OCI-LY3 (cell line): Measurements from ENCODE around the gene NUP93.

ENCODE experiments used
- H2AFZ ChIP-seq: fragments of 200-600, 300-600 bp; shearing (Covaris generic); 2 replicates; pipeline ENCODE4 v1.6.0; 2014; ENCODE audit warnings: antibody characterized with exemption, low read depth, low read length
- H3K27ac ChIP-seq: fragments of 200-600, 300-600 bp; sonication (generic); 2 replicates; pipeline ENCODE4 v1.5.1; 2014; ENCODE audit warnings: mild to moderate bottlenecking, low read length, moderate library complexity, mixed read lengths
- H3K27me3 ChIP-seq: fragments of 200-600, 300-600 bp; sonication (generic); 2 replicates; pipeline ENCODE4 v1.6.1; 2014; ENCODE audit warnings: low read depth, low read length, mixed read lengths
- H3K36me3 ChIP-seq: fragments of 200-600, 300-600 bp; sonication (generic); replicated peaks from 2 replicates; pipeline ENCODE3; 2014; ENCODE audit warnings: low read depth, low read length, mixed read lengths
- H3K4me1 ChIP-seq: fragments of 300-600, 200-600 bp; sonication (generic); 2 replicates; pipeline ENCODE4 v1.6.1; 2014; ENCODE audit warnings: low read length, mixed read lengths
- H3K4me2 ChIP-seq: fragments of 200-600, 300-600 bp; sonication (generic); 2 replicates; pipeline ENCODE4 v1.6.1; 2014; ENCODE audit warnings: low read length, mixed read lengths
- H3K4me3 ChIP-seq: fragments of 300-600, 200-600 bp; sonication (generic); 2 replicates; pipeline ENCODE4 v1.5.1; 2014; ENCODE audit warnings: antibody characterized with exemption, mild to moderate bottlenecking, low read length, moderate library complexity
- H3K79me2 ChIP-seq: fragments of 300-600, 200-600 bp; shearing (Covaris generic); 2 replicates; pipeline ENCODE4 v1.6.1; 2014; ENCODE audit warnings: mild to moderate bottlenecking, low read length, mixed read lengths
- H3K9ac ChIP-seq: fragments of 300-600, 200-600 bp; shearing (Covaris generic); 2 replicates; pipeline ENCODE4 v1.6.0; 2014; ENCODE audit warnings: mild to moderate bottlenecking, low read length, moderate library complexity
- H3K9me3 ChIP-seq: fragments of 200-600, 300-600 bp; shearing (Covaris generic); 2 replicates; pipeline ENCODE4 v1.6.1; 2014; ENCODE audit warnings: low read length, mixed read lengths; ENCODE audit not compliant: insufficient read depth
- H4K20me1 ChIP-seq: fragments of 200-600, 300-600 bp; sonication (generic); 2 replicates; pipeline ENCODE4 v1.6.1; 2016; ENCODE audit warnings: low read length, mixed read lengths; ENCODE audit not compliant: insufficient read depth
- CTCF ChIP-seq: fragments of 200-600, 300-600 bp; sonication (generic); IDR thresholded peaks from 2 replicates; pipeline ENCODE4 v1.5.1; 2014; ENCODE audit warnings: antibody characterized with exemption, low read length, low read depth
- EZH2phosphoT487 ChIP-seq: fragments of 200-600 bp; shearing (Covaris generic); IDR thresholded peaks from 2 replicates; pipeline ENCODE4 v1.6.1; 2018; ENCODE audit warnings: antibody characterized with exemption, mixed run types, low read depth

The NUP93 gene

GRCh38 chr16:56832768-56833167, 102.8 kb downstream of the NUP93 start:
- Histone ChIP-seq H3K27me3 (no peaks in the 10 kb centered on the region), H3K4me3 (no peak overlapping the region), H3K79me2 (no peaks in the 10 kb centered on the region), H3K27ac (no peak overlapping the region), H3K4me2 (no peak overlapping the region), H3K4me1 (no peaks in the 10 kb centered on the region), H3K9ac (no peak overlapping the region), H2AFZ (no peak overlapping the region), H4K20me1 (no peaks in the 10 kb centered on the region), H3K9me3 (no peaks in the 10 kb centered on the region), H3K36me3 (peaks cover 56% of the 10 kb centered on the region)
- TF ChIP-seq CTCF (no peak), EZH2phosphoT487 (no peak)

- Histone ChIP-seq H3K79me2 (no peaks in the 10 kb centered on the region), H2AFZ (no peak overlapping the region), H3K4me3 (no peak overlapping the region), H3K4me1 (no peaks in the 10 kb centered on the region), H3K9ac (no peak overlapping the region), H3K4me2 (no peak overlapping the region), H4K20me1 (no peaks in the 10 kb centered on the region), H3K27ac (no peak overlapping the region), H3K9me3 (no peaks in the 10 kb centered on the region), H3K27me3 (no peaks in the 10 kb centered on the region), H3K36me3 (peaks cover 60% of the 10 kb centered on the region)
- TF ChIP-seq CTCF (no peak), EZH2phosphoT487 (no peak)
These were observed 103.5 kb downstream of the NUP93 start for GRCh38 chr16:56833243-56833970.

- Histone ChIP-seq H3K9me3 (no peaks in the 10 kb centered on the region), H3K9ac (no peak overlapping the region), H2AFZ (no peak overlapping the region), H3K79me2 (no peaks in the 10 kb centered on the region), H3K4me2 (no peak overlapping the region), H3K27ac (no peak overlapping the region), H4K20me1 (no peaks in the 10 kb centered on the region), H3K4me1 (no peaks in the 10 kb centered on the region), H3K36me3 (peaks cover 60% of the 10 kb centered on the region), H3K27me3 (no peaks in the 10 kb centered on the region), H3K4me3 (no peak overlapping the region)
- TF ChIP-seq EZH2phosphoT487 (no peak), CTCF (no peak)
These were observed 105.4 kb downstream of the NUP93 start for GRCh38 chr16:56835320-56835719.

- Histone ChIP-seq H3K4me2 (no peak overlapping the region), H3K36me3 (peaks cover 60% of the 10 kb centered on the region)
These were observed 106.7 kb downstream of the NUP93 start for GRCh38 chr16:56836410-56837230.

More at GRCh38 chr16:56836410-56837230, 106.7 kb downstream of the NUP93 start:
- Histone ChIP-seq H3K4me1 (no peaks in the 10 kb centered on the region), H4K20me1 (no peaks in the 10 kb centered on the region), H3K9me3 (no peaks in the 10 kb centered on the region), H3K27me3 (no peaks in the 10 kb centered on the region), H2AFZ (no peak overlapping the region), H3K9ac (no peak overlapping the region), H3K79me2 (no peaks in the 10 kb centered on the region), H3K4me3 (no peak overlapping the region), H3K27ac (no peak overlapping the region)
- TF ChIP-seq EZH2phosphoT487 (no peak), CTCF (no peak)
